HEK293 (cell line): ENCODE results near the gene ZSCAN25.
A peak's percentile ranks its signal among the peaks of the same experiment; 100 is the strongest.

Experiments
- CTCF ChIA-PET: fragments of 350-600 bp; formaldehyde crosslinking; extraction: SDS; loops from one replicate; lab custom pipeline; 2021; ENCODE audit warnings: antibody characterized with exemption; lab: Yijun Ruan, JAX
- POLR2A ChIA-PET: fragments of 300-600 bp; formaldehyde crosslinking; extraction: SDS; loops from one replicate; lab custom pipeline; 2020; ENCODE audit warnings: antibody characterized with exemption, inconsistent platforms; lab: Yijun Ruan, JAX
- H3K27ac ChIP-seq: fragments of 200-500 bp; sonication (Bioruptor generic); 2 replicates; pipeline ENCODE4 v1.5.1; 2014; ENCODE audit warnings: low read depth, low read length, control low read depth, inconsistent platforms; ENCODE audit errors: extremely low read depth
- H3K36me3 ChIP-seq, 2 experiments: fragments of 200-500 bp in 1 of 2; sonication (Bioruptor generic) in 1 of 2; 1 replicate in 1 of 2; 2 replicates in 1 of 2; pipeline ENCODE4 v1.5.1; 2014 to 2017; ENCODE audit warnings: inconsistent platforms in 2 of 2, low read length in 2 of 2; ENCODE audit not compliant: control insufficient read depth in 2 of 2, insufficient read depth in 1 of 2
- H3K4me1 ChIP-seq: fragments of 200-500 bp; sonication (Bioruptor generic); 2 replicates; pipeline ENCODE4 v1.5.1; 2014; ENCODE audit warnings: mild to moderate bottlenecking, low read length, inconsistent platforms; ENCODE audit not compliant: control insufficient read depth, insufficient read depth
- H3K4me3 ChIP-seq: 2 replicates; pipeline ENCODE4 v1.5.1; 2011; ENCODE audit warnings: low read depth, mild to moderate bottlenecking, control low read depth, low read length, moderate library complexity
- H3K9me3 ChIP-seq: fragments of 200-500 bp; sonication (Bioruptor generic); 2 replicates; pipeline ENCODE4 v1.5.1; 2014; ENCODE audit warnings: low read depth, low read length, inconsistent platforms; ENCODE audit not compliant: control insufficient read depth, insufficient read depth
- HOXA7 ChIP-seq: sonication (generic); formaldehyde crosslinking; IDR thresholded peaks from 2 replicates; pipeline ENCODE4 v1.8.1; 2022; ENCODE audit warnings: missing genetic modification reagents, borderline replicate concordance
- HOXD13 ChIP-seq: sonication (generic); formaldehyde crosslinking; IDR thresholded peaks from 2 replicates; pipeline ENCODE4 v1.8.0; 2022; ENCODE audit warnings: missing genetic modification reagents, borderline replicate concordance
- KLF1 ChIP-seq: fragments of 450-650 bp; formaldehyde crosslinking; IDR thresholded peaks from 2 replicates; pipeline ENCODE4 v1.5.1; 2016; ENCODE audit warnings: missing biosample characterization, missing genetic modification characterization
- OVOL3 ChIP-seq: fragments of 450-650 bp; formaldehyde crosslinking; IDR thresholded peaks from 2 replicates; pipeline ENCODE4 v1.5.1; 2016; ENCODE audit warnings: missing biosample characterization, missing genetic modification characterization
- SP2 ChIP-seq: fragments of 450-650 bp; formaldehyde crosslinking; IDR thresholded peaks from 2 replicates; pipeline ENCODE4 v1.5.1; 2016; ENCODE audit warnings: missing biosample characterization, missing genetic modification characterization
- WT1 ChIP-seq: fragments of 450-650 bp; formaldehyde crosslinking; IDR thresholded peaks from 2 replicates; pipeline ENCODE4 v1.5.1; 2016; ENCODE audit warnings: missing biosample characterization, missing genetic modification characterization
- YY1 ChIP-seq: fragments of 450-650 bp; formaldehyde crosslinking; IDR thresholded peaks from 2 replicates; pipeline ENCODE4 v1.5.1; 2018; ENCODE audit warnings: missing biosample characterization, missing genetic modification characterization
- ZEB2 ChIP-seq: fragments of 450-650 bp; formaldehyde crosslinking; IDR thresholded peaks from 2 replicates; pipeline ENCODE4 v1.5.1; 2016; ENCODE audit warnings: missing biosample characterization, missing genetic modification characterization
- ZFP3 ChIP-seq: fragments of 450-650 bp; formaldehyde crosslinking; IDR thresholded peaks from 2 replicates; pipeline ENCODE4 v1.5.1; 2016; ENCODE audit warnings: low read depth, missing biosample characterization, missing genetic modification characterization
- ZNF133 ChIP-seq: fragments of 450-650 bp; formaldehyde crosslinking; IDR thresholded peaks from 2 replicates; pipeline ENCODE4 v1.5.1; 2016; ENCODE audit warnings: missing biosample characterization, missing genetic modification characterization
- ZNF148 ChIP-seq: fragments of 450-650 bp; formaldehyde crosslinking; IDR thresholded peaks from 2 replicates; pipeline ENCODE4 v1.5.0; 2017; ENCODE audit warnings: missing biosample characterization, missing genetic modification characterization, borderline replicate concordance
- ZNF184 ChIP-seq: fragments of 450-650 bp; IDR thresholded peaks from 2 replicates; pipeline ENCODE4 v1.5.1; 2018; ENCODE audit warnings: missing biosample characterization, mild to moderate bottlenecking, missing genetic modification characterization
- ZNF24 ChIP-seq: fragments of 450-650 bp; formaldehyde crosslinking; IDR thresholded peaks from 2 replicates; pipeline ENCODE4 v1.5.1; 2016; ENCODE audit warnings: missing biosample characterization, missing genetic modification characterization
- ZNF404 ChIP-seq: fragments of 450-650 bp; formaldehyde crosslinking; IDR thresholded peaks from 2 replicates; pipeline ENCODE4 v1.5.1; 2017; ENCODE audit warnings: missing biosample characterization, missing genetic modification characterization
- ZNF488 ChIP-seq: fragments of 450-650 bp; formaldehyde crosslinking; IDR thresholded peaks from 2 replicates; pipeline ENCODE4 v1.5.1; 2016; ENCODE audit warnings: missing biosample characterization, missing genetic modification characterization
- ZNF555 ChIP-seq: fragments of 450-650 bp; formaldehyde crosslinking; conservative IDR thresholded peaks from 2 replicates; pipeline ENCODE4 v1.5.1; 2017; ENCODE audit warnings: missing biosample characterization, mild to moderate bottlenecking, missing genetic modification characterization, inconsistent platforms
- ZNF747 ChIP-seq: fragments of 450-650 bp; formaldehyde crosslinking; IDR thresholded peaks from 2 replicates; pipeline ENCODE4 v1.5.1; 2016; ENCODE audit warnings: missing biosample characterization, missing genetic modification characterization
- ZNF768 ChIP-seq: fragments of 450-650 bp; formaldehyde crosslinking; IDR thresholded peaks from 2 replicates; pipeline ENCODE4 v1.5.1; 2018; ENCODE audit warnings: missing biosample characterization, mild to moderate bottlenecking, missing genetic modification characterization
- ZSCAN30 ChIP-seq: fragments of 450-650 bp; IDR thresholded peaks from 2 replicates; pipeline ENCODE4 v1.5.1; 2018; ENCODE audit warnings: missing biosample characterization, mild to moderate bottlenecking, missing genetic modification characterization, moderate library complexity
- ZSCAN5A ChIP-seq: fragments of 450-650 bp; formaldehyde crosslinking; IDR thresholded peaks from 2 replicates; pipeline ENCODE4 v1.5.1; 2016; ENCODE audit warnings: missing biosample characterization, missing genetic modification characterization
- TF ChIP-seq, protein P1 (sequence below): fragments of 450-650 bp; formaldehyde crosslinking; IDR thresholded peaks from 2 replicates; pipeline ENCODE4 v1.5.1; 2016; ENCODE audit warnings: missing biosample characterization, missing genetic modification characterization
- TF ChIP-seq, protein P2 (sequence below): fragments of 450-650 bp; formaldehyde crosslinking; IDR thresholded peaks from 2 replicates; pipeline ENCODE4 v1.5.1; 2016; ENCODE audit warnings: missing biosample characterization, missing genetic modification characterization

ZSCAN25 gene

GRCh38 chr7:99626661-99627060 is 9.9 kb downstream of the ZSCAN25 start:
- POLR2A ChIA-PET, result interaction anchor here (1.1 kb wide), 1 partner anchor 10 kb away, joined by 6 read pairs; the partner anchor contains the start of gene ZSCAN25
- H3K4me1 ChIP-seq, result no peaks in the 10 kb centered on the region
- peaks cover 48 to 96% of the 10 kb centered on the region in 2 experiments for H3K36me3 ChIP-seq
- H3K4me3 ChIP-seq, result no peak overlapping the region
- CTCF ChIA-PET, result no interaction called here
- H3K9me3 ChIP-seq, result no peaks in the 10 kb centered on the region
- no peak overlapping the region for H3K27ac ChIP-seq
- no peak for TF ChIP-seq OVOL3 (tag by site-specific recombination)
- peak; percentile 92 for TF ChIP-seq ZNF768 (tag by site-specific recombination)
- no peak for TF ChIP-seq ZNF404 (tag by site-specific recombination)
- TF ChIP-seq, protein P1, sequence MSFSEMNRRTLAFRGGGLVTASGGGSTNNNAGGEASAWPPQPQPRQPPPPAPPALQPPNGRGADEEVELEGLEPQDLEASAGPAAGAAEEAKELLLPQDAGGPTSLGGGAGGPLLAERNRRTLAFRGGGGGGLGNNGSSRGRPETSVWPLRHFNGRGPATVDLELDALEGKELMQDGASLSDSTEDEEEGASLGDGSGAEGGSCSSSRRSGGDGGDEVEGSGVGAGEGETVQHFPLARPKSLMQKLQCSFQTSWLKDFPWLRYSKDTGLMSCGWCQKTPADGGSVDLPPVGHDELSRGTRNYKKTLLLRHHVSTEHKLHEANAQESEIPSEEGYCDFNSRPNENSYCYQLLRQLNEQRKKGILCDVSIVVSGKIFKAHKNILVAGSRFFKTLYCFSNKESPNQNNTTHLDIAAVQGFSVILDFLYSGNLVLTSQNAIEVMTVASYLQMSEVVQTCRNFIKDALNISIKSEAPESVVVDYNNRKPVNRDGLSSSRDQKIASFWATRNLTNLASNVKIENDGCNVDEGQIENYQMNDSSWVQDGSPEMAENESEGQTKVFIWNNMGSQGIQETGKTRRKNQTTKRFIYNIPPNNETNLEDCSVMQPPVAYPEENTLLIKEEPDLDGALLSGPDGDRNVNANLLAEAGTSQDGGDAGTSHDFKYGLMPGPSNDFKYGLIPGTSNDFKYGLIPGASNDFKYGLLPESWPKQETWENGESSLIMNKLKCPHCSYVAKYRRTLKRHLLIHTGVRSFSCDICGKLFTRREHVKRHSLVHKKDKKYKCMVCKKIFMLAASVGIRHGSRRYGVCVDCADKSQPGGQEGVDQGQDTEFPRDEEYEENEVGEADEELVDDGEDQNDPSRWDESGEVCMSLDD (tag by site-specific recombination), result no peak
- no peak for TF ChIP-seq KLF1 (tag by site-specific recombination)
- TF ChIP-seq ZNF133 (tag by site-specific recombination), result no peak
- no peak for TF ChIP-seq ZSCAN5A (tag by site-specific recombination)
- no peak for TF ChIP-seq ZNF488

DNA sequence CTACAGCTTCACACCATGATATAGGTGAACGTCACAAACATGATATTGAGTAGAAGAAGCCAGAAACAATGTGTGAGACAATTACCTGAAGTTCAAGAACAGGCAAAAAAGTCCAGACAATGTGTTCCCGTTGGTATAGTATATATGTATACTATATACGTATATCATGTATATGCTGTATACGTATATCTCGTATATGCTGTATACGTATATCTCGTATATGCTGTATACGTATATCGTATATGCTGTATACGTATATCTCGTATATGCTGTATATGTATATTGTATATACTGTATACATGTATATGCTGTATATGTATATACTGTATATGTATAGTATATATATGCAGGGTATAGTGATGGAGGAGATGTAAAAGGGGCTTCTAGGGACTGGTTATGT is 10.8 kb downstream of the ZSCAN25 start:
- ChIA-PET CTCF (no interaction called here), POLR2A (interaction anchor here (1.1 kb wide), 1 partner anchor 11 kb away, joined by 6 read pairs; the partner anchor contains the start of gene ZSCAN25)
- TF ChIP-seq ZEB2, result no peak
- TF ChIP-seq YY1 (tag by site-specific recombination), result no peak
- no peak for TF ChIP-seq HOXD13 (CRISPR knock-in tag)
- TF ChIP-seq ZNF747 (tag by site-specific recombination), result no peak
- Histone ChIP-seq H3K27ac (no peak overlapping the region), H3K4me3 (no peak overlapping the region), H3K4me1 (no peaks in the 10 kb centered on the region), H3K36me3 (peaks cover 48 to 91% of the 10 kb centered on the region in 2 experiments), H3K9me3 (no peaks in the 10 kb centered on the region)

DNA sequence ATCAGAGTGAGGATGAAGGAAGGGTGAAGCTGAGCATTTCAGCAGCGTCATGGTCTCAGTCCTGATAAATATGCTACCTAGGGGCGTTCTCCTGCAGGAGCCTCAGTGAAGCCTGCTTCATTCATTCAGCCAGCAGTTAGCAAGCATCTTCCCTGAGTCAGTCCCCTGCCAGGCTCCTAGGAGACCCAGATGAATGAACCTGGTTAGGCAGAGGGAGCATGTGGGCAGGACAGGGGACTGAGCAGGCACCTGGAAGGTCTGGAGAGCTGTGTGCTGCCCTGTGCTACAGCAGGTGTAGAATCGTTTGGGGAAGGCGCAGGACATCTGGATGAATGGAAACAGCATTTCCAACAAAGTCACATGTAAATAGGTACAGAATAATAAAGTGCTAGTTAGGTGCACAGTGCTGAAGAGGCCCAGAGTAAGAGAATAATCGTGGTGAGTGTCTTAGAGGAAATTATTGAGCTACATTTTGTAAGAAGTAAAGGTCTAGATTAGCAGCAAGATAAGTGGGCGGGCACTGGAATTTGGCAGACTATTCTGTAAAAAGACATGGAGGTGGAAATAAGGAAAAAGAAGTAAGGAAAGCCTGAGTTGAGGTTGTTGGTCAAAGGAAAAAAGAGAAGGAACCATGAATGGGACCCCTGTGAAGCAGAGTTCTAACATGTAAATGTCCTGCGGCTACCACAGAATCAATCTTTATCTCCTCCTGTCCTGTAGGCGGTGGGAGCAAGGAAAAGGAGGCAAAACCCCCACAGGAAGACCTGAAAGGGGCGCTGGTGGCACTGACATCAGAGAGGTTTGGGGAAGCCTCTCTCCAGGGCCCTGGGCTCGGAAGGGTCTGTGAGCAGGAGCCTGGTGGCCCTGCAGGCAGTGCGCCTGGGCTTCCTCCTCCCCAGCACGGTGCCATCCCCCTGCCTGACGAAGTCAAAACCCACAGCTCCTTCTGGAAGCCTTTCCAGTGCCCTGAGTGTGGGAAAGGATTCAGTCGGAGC is 12.0 kb downstream of the ZSCAN25 start:
- peaks cover 47 to 89% of the 10 kb centered on the region in 2 experiments for H3K36me3 ChIP-seq
- ChIA-PET POLR2A (no interaction called here), CTCF (interaction anchor here (0.7 kb wide), 1 partner anchor 23 kb away, joined by 6 read pairs; no protein-coding TSS in a partner anchor)
- no peak overlapping the region for H3K4me3 ChIP-seq
- no peaks in the 10 kb centered on the region for H3K4me1 ChIP-seq
- no peaks in the 10 kb centered on the region for H3K9me3 ChIP-seq
- H3K27ac ChIP-seq, result no peak overlapping the region
- TF ChIP-seq, protein P2, sequence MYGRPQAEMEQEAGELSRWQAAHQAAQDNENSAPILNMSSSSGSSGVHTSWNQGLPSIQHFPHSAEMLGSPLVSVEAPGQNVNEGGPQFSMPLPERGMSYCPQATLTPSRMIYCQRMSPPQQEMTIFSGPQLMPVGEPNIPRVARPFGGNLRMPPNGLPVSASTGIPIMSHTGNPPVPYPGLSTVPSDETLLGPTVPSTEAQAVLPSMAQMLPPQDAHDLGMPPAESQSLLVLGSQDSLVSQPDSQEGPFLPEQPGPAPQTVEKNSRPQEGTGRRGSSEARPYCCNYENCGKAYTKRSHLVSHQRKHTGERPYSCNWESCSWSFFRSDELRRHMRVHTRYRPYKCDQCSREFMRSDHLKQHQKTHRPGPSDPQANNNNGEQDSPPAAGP (tag by site-specific recombination), result no peak
- no peak for TF ChIP-seq ZNF24 (tag by site-specific recombination)
- no peak for TF ChIP-seq SP2 (tag by site-specific recombination)
- no peak for TF ChIP-seq ZNF747 (tag by site-specific recombination)
- TF ChIP-seq ZNF148 (tag by site-specific recombination), result no peak
- no peak for TF ChIP-seq WT1 (tag by site-specific recombination)
- TF ChIP-seq ZNF555, result no peak
- no peak for TF ChIP-seq ZSCAN30 (tag by site-specific recombination)
- TF ChIP-seq HOXA7, result no peak
- TF ChIP-seq ZNF184 (tag by site-specific recombination), result no peak
- no peak for TF ChIP-seq ZFP3
